Skeletal muscle tissue (tissue), 4 donors: ENCODE measurements around the gene LIG1. TPM values are rescaled to one million over a fixed set of nuclear protein-coding genes. Genes with fewer than 3 reads are reported as not detected.

Source experiments
- H3K27ac ChIP-seq: one replicate; pipeline ENCODE4 v1.7.0; 2013; ENCODE audit warnings: mild to moderate bottlenecking, low read depth, low read length, inconsistent platforms
- H3K27me3 ChIP-seq, 3 donors: one replicate each; pipeline ENCODE4 v1.7.0; 2013; ENCODE audit warnings: low read length in 3 of 3; ENCODE audit not compliant: control insufficient read depth in 3 of 3, insufficient read depth in 3 of 3
- H3K36me3 ChIP-seq, 3 donors: one replicate each; pipeline ENCODE4 v1.7.0; 2013; ENCODE audit warnings: low read length in 3 of 3; ENCODE audit not compliant: control insufficient read depth in 3 of 3, insufficient read depth in 3 of 3
- H3K4me1 ChIP-seq, 3 donors: one replicate each; pipeline ENCODE4 v1.7.0; 2013; ENCODE audit warnings: low read length in 3 of 3, mild to moderate bottlenecking in 3 of 3; ENCODE audit not compliant: control insufficient read depth in 3 of 3, insufficient read depth in 3 of 3
- H3K4me3 ChIP-seq, 3 donors: one replicate each; pipeline ENCODE4 v1.7.0; 2013; ENCODE audit warnings: low read length in 3 of 3
- H3K9ac ChIP-seq, 3 donors: one replicate each; pipeline ENCODE4 v1.7.0; 2013; ENCODE audit warnings: low read length in 3 of 3, mild to moderate bottlenecking in 3 of 3, moderate library complexity in 2 of 3, low read depth in 1 of 3
- H3K9me3 ChIP-seq, 3 donors: one replicate each; pipeline ENCODE4 v1.7.0; 2013; ENCODE audit warnings: low read length in 3 of 3; ENCODE audit not compliant: control insufficient read depth in 3 of 3
- total RNA-seq: library from RNA; depleted of rRNA; stranded (reverse); fragments of >200 nt; gene quantifications from one replicate; pipeline ENCODE4 v1.2.3, GENCODE V29; 2014
- donor health status: Osteomylitis.

LIG1 gene
- total RNA-seq, 1 donor from 2014 or later, result 14.6 TPM

DNA sequence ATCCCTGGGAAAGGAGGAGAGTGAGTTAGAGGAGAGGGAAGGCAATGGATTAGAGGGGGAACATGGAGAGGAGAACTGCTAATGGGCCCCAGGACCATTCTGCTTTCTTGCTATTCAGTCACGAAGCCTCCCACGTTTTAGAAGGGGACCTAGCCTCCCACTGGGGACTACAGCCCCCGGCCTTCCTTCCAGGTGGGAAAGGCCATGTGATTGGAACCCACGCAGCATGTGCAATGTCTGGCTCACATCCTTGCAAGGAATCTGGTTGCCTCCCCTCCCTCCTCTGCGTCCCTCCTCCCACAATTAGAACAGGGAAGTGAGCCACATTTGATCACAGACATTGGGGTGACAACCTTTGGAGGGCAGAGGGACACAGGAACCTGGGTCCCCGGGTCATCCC lies 37.0 kb downstream of the LIG1 start:
- Histone ChIP-seq H3K9ac (no peak overlapping the region), H3K27me3 (no peaks in the 10 kb centered on the region), H3K36me3 (peaks cover 7 to 9% (median 8%) of the 10 kb centered on the region in 3 donors), H3K4me1 (no peaks in the 10 kb centered on the region), H3K4me3 (no peak overlapping the region), H3K27ac (no peak overlapping the region), H3K9me3 (no peaks in the 10 kb centered on the region)

- no peak overlapping the region for H3K9ac ChIP-seq
- no peak overlapping the region for H3K27ac ChIP-seq
- H3K27me3 ChIP-seq, result no peaks in the 10 kb centered on the region
- H3K4me1 ChIP-seq, result no peaks in the 10 kb centered on the region
- H3K36me3 ChIP-seq, result peaks cover 14 to 18% (median 14%) of the 10 kb centered on the region in 3 donors
- H3K9me3 ChIP-seq, result no peaks in the 10 kb centered on the region
- H3K4me3 ChIP-seq, result no peak overlapping the region
Observed at GRCh38 chr19:48127561-48127960, 42.6 kb downstream of the LIG1 start.

- no peaks in the 10 kb centered on the region for H3K4me1 ChIP-seq
- no peaks in the 10 kb centered on the region for H3K27me3 ChIP-seq
- peaks cover 6 to 13% (median 11%) of the 10 kb centered on the region in 3 donors for H3K36me3 ChIP-seq
- H3K9me3 ChIP-seq, result no peaks in the 10 kb centered on the region
- no peak overlapping the region for H3K4me3 ChIP-seq
- H3K27ac ChIP-seq, result no peak overlapping the region
- H3K9ac ChIP-seq, result no peak overlapping the region
Observed at GRCh38 chr19:48123907-48124651, 46.1 kb downstream of the LIG1 start.

- H3K9ac ChIP-seq, result no peak overlapping the region
- H3K27me3 ChIP-seq, result no peaks in the 10 kb centered on the region
- no peaks in the 10 kb centered on the region for H3K9me3 ChIP-seq
- peaks cover 2 to 11% (median 8%) of the 10 kb centered on the region in 3 donors for H3K36me3 ChIP-seq
- no peak overlapping the region for H3K4me3 ChIP-seq
- H3K4me1 ChIP-seq, result no peaks in the 10 kb centered on the region
- no peak overlapping the region for H3K27ac ChIP-seq
Observed at GRCh38 chr19:48122421-48122820, 47.7 kb downstream of the LIG1 start.

DNA sequence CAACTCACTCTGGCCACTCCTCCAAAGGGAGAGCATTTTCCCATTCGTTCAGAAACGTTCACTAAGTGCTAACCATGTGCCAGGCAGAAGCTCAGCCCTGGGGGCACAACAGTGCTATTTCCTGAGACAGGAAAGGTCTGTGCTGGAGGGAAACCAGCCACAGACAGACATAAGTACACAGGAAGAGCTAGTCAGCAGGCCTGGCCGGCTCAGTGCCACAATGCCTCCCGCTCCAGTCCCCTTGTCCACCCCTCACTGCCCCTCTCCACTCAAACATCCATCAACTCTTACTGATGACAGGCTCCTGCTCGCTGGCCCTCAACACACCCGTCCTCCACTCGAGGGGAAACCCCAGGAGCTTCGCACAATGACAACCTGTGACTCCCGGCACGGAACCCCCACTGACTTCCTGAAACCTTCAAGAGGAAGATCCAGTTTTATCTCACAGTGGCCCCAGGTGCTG lies 48.2 kb downstream of the LIG1 start:
- Histone ChIP-seq H3K4me3 (no peak overlapping the region), H3K27me3 (no peaks in the 10 kb centered on the region), H3K9ac (no peak overlapping the region), H3K4me1 (no peaks in the 10 kb centered on the region), H3K27ac (no peak overlapping the region), H3K36me3 (peaks cover 2 to 7% (median 4%) of the 10 kb centered on the region in 3 donors), H3K9me3 (no peaks in the 10 kb centered on the region)

- Histone ChIP-seq H3K9me3 (no peaks in the 10 kb centered on the region), H3K36me3 (peaks cover 2 to 10% (median 4%) of the 10 kb centered on the region in 3 donors), H3K27me3 (no peaks in the 10 kb centered on the region), H3K27ac (no peak overlapping the region), H3K9ac (no peak overlapping the region), H3K4me3 (no peak overlapping the region), H3K4me1 (no peaks in the 10 kb centered on the region)
Observed at GRCh38 chr19:48121066-48121465, 49.1 kb downstream of the LIG1 start.

DNA sequence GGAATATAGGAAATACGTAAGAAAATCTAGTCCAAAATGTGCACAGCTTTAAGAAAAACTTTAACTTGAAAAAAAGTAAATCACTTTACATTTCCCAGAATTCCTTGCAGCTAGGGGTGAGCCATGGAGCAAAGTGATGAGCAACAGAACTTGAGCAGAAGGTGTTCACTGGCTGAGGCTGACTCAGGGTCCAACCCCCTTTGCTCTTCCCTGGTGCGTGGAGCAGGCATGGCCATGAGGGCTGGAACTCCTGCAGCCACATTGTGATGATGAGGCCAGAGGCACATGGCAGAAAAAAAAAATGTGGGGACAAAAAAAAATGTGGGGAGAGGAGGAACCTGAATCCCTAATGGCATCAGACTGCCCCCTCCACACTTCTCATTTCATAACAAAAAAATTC lies 49.6 kb downstream of the LIG1 start:
- Histone ChIP-seq H3K4me1 (no peaks in the 10 kb centered on the region), H3K36me3 (peaks cover 4 to 10% (median 5%) of the 10 kb centered on the region in 3 donors), H3K9me3 (no peaks in the 10 kb centered on the region), H3K4me3 (no peak overlapping the region), H3K27ac (no peak overlapping the region), H3K9ac (no peak overlapping the region), H3K27me3 (no peaks in the 10 kb centered on the region)

DNA sequence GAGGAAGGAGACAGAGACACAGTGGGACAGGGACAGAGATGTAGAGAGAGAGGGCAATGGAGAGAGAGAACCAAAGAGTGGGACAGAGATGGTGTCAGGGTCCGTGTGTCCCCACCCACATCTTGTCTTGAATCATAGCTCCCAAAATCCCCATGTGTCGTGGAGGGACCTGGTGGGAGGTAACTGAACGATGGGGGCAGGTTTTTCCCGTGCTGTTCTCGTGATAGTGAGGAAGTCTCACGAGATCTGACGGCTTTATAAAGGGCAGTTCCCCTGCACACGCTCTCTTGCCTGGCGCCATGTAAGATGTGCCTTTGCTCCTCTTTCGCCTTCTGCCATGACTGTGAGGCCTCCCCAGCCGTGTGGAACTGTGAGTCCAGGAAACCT lies 52.0 kb downstream of the LIG1 start:
- Histone ChIP-seq H3K27ac (no peak overlapping the region), H3K4me3 (no peak overlapping the region), H3K27me3 (no peaks in the 10 kb centered on the region), H3K4me1 (no peaks in the 10 kb centered on the region), H3K36me3 (peaks cover 4 to 10% (median 5%) of the 10 kb centered on the region in 3 donors), H3K9me3 (no peaks in the 10 kb centered on the region), H3K9ac (peak overlapping the region in 1 of 3 donors; percentile 33)

DNA sequence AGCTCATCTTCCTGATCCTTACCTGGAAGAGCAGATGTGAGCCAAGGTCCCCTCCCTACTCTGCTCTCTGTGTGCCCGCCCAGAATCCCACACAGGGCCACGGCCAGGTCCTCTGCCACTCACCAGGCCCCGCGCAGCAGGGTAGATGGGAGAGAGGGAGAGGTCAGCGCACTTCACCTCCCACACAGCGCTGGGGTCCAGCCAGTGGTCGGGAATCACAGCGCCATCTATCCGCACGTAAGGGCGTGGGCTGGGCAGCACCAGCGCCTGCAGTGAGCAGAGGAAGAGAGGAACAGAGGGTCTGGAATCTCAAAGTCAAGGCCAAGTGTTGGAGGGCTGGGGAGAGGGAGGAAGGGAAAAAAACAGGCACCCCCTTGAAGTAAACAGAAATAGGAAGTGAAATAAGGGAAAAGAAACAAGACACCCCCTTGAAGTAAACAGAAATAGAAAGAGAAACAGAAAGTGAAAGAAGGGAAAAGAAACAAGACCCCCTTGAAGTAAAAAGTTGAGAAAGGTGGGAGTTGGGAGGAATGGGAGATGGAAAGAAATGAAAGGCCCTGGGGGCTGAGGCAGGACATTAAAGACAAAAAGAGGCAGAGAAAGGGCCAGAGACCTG lies 52.5 kb downstream of the LIG1 start:
- Histone ChIP-seq H3K27me3 (no peaks in the 10 kb centered on the region), H3K27ac (no peak overlapping the region), H3K4me3 (no peak overlapping the region), H3K9ac (peak overlapping the region in 1 of 3 donors; percentile 33), H3K36me3 (peaks cover 4 to 10% (median 5%) of the 10 kb centered on the region in 3 donors), H3K9me3 (no peaks in the 10 kb centered on the region), H3K4me1 (no peaks in the 10 kb centered on the region)

GRCh38 chr19:48113190-48113917 lies 56.8 kb downstream of the LIG1 start:
- Histone ChIP-seq H3K4me1 (peaks cover 10 to 16% (median 15%) of the 10 kb centered on the region in 3 donors), H3K27ac (no peak overlapping the region), H3K9me3 (no peaks in the 10 kb centered on the region), H3K9ac (no peak overlapping the region), H3K36me3 (peaks cover 0 to 4% (median 3%) of the 10 kb centered on the region in 3 donors), H3K4me3 (no peak overlapping the region), H3K27me3 (no peaks in the 10 kb centered on the region)
